OCI-LY1 (cell line): Measurements from ENCODE around the gene DGKQ.
A peak's percentile ranks its signal among the peaks of the same experiment; 100 is the strongest.

Experiments used
- H2AFZ ChIP-seq: fragments of 200-600 bp; sonication (generic), shearing (Covaris generic); 2 replicates; pipeline ENCODE4 v1.6.0; 2014; ENCODE audit warnings: antibody characterized with exemption, mild to moderate bottlenecking, low read length
- H3F3A ChIP-seq: fragments of 200-600 bp; sonication (generic), shearing (Covaris generic); 2 replicates; pipeline ENCODE4 v1.6.0; 2014; ENCODE audit warnings: mild to moderate bottlenecking, antibody characterized with exemption, low read length, moderate library complexity; ENCODE audit not compliant: insufficient read depth
- H3K27ac ChIP-seq: fragments of 200-600 bp; sonication (generic); 2 replicates; pipeline ENCODE4 v1.5.1; 2014; ENCODE audit warnings: low read length, mixed run types, mild to moderate bottlenecking, low read depth; ENCODE audit not compliant: poor library complexity, severe bottlenecking
- H3K27me3 ChIP-seq: fragments of 200-600 bp; sonication (generic); 2 replicates; pipeline ENCODE4 v1.6.0; 2014; ENCODE audit warnings: antibody characterized with exemption, mild to moderate bottlenecking, low read length, moderate library complexity; ENCODE audit not compliant: insufficient read depth
- H3K36me3 ChIP-seq: fragments of 200-600 bp; sonication (generic); 2 replicates; pipeline ENCODE4 v1.6.1; 2014; ENCODE audit warnings: mild to moderate bottlenecking, antibody characterized with exemption, low read length, moderate library complexity, mixed read lengths; ENCODE audit not compliant: insufficient read depth
- H3K4me1 ChIP-seq: fragments of 200-600 bp; sonication (generic); 2 replicates; pipeline ENCODE4 v1.5.1; 2014; ENCODE audit warnings: mild to moderate bottlenecking, low read length, moderate library complexity; ENCODE audit not compliant: insufficient read depth, severe bottlenecking
- H3K4me2 ChIP-seq: fragments of 200-600 bp; sonication (generic), shearing (Covaris generic); 2 replicates; pipeline ENCODE4 v1.6.1; 2014; ENCODE audit warnings: low read length
- H3K4me3 ChIP-seq: fragments of 200-600 bp; sonication (generic); 2 replicates; pipeline ENCODE4 v1.5.1; 2014; ENCODE audit warnings: low read length, low read depth, mild to moderate bottlenecking, mixed read lengths; ENCODE audit not compliant: poor library complexity, severe bottlenecking
- H3K79me2 ChIP-seq: fragments of 200-600 bp; shearing (Covaris generic); 2 replicates; pipeline ENCODE4 v1.6.1; 2016; ENCODE audit warnings: mixed run types, low read length, mixed read lengths; ENCODE audit not compliant: insufficient read depth
- H3K9ac ChIP-seq: fragments of 200-600 bp; sonication (generic), shearing (Covaris generic); 2 replicates; pipeline ENCODE4 v1.6.1; 2014; ENCODE audit warnings: mild to moderate bottlenecking, low read length, mixed read lengths
- H3K9me2 ChIP-seq: fragments of 200-600 bp; sonication (generic), shearing (Covaris generic); 2 replicates; pipeline ENCODE4 v1.6.1; 2014; ENCODE audit warnings: low read depth, mild to moderate bottlenecking, low read length, mixed read lengths
- H3K9me3 ChIP-seq: fragments of 200-600 bp; shearing (Covaris generic); 2 replicates; pipeline ENCODE4 v1.6.1; 2014; ENCODE audit warnings: low read length, mixed read lengths
- H4K20me1 ChIP-seq: fragments of 200-600 bp; sonication (generic), shearing (Covaris generic); 2 replicates; pipeline ENCODE4 v1.6.0; 2016; ENCODE audit warnings: mild to moderate bottlenecking, low read length; ENCODE audit not compliant: insufficient read depth
- EZH2 ChIP-seq: fragments of 200-600 bp; sonication (generic), shearing (Covaris generic); IDR thresholded peaks from 2 replicates; pipeline ENCODE4 v1.8.0; 2017; ENCODE audit warnings: borderline replicate concordance, mixed run types, mild to moderate bottlenecking, antibody characterized with exemption, low read length, moderate library complexity, mixed read lengths
- TF ChIP-seq, protein P1 (sequence below): fragments of 200-600 bp; sonication (generic), shearing (Covaris generic); IDR thresholded peaks from 2 replicates; pipeline ENCODE4 v1.5.1; 2017; ENCODE audit warnings: mild to moderate bottlenecking, antibody characterized with exemption, low read length, moderate library complexity, mixed read lengths

Gene DGKQ

DNA sequence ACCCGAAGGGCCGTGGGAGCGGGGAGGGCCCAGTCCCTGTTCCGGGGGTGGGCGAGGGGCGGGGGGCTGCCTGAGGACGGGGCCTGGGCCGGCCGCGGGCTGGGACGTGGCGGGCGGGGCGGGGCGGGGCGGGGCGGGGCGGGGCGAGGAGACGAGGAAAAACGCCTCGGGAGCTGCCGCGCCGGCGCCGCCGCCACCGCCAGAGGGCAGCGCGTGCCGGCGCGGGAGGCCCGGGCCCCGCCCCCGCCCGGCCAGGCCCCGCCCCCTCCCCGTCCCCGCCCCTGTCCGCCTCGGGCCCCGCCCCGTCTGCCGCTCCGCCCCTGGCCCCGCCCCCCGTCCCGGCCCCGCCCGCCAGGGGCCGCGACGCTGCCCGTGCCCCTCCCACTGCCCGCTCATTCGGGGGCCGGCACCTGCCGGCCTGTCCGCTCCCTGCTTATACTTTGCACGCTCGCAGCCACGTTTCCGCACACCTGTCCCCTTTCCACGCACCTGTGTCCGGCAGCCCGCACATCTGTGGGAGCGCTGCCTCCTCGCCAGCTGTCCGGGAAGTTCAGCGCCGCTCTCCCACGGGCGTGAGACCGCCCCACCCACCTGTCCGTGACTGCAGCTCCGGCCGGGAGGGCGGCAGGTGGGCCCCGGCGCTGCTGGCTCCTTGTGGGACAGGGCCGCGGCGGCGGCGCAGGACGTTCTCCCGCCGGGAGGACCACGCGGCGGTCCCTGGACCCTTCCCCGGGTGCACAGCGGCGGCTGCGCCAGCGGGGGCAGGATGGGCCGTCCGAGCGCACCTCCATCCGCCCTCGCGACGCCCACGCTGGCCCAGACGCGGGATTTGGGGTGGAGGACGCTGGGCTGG, 36.4 kb upstream of the DGKQ start:
- no peaks in the 10 kb centered on the region for H3K9me2 ChIP-seq
- no peaks in the 10 kb centered on the region for H3K36me3 ChIP-seq
- TF ChIP-seq, protein P1, sequence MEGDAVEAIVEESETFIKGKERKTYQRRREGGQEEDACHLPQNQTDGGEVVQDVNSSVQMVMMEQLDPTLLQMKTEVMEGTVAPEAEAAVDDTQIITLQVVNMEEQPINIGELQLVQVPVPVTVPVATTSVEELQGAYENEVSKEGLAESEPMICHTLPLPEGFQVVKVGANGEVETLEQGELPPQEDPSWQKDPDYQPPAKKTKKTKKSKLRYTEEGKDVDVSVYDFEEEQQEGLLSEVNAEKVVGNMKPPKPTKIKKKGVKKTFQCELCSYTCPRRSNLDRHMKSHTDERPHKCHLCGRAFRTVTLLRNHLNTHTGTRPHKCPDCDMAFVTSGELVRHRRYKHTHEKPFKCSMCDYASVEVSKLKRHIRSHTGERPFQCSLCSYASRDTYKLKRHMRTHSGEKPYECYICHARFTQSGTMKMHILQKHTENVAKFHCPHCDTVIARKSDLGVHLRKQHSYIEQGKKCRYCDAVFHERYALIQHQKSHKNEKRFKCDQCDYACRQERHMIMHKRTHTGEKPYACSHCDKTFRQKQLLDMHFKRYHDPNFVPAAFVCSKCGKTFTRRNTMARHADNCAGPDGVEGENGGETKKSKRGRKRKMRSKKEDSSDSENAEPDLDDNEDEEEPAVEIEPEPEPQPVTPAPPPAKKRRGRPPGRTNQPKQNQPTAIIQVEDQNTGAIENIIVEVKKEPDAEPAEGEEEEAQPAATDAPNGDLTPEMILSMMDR: no peak
- no peak for TF ChIP-seq EZH2
- no peaks in the 10 kb centered on the region for H3K79me2 ChIP-seq
- peak overlapping the region; percentile 60 for H3K4me3 ChIP-seq
- no peak overlapping the region for H3K27ac ChIP-seq
- no peaks in the 10 kb centered on the region for H3K27me3 ChIP-seq
- H3F3A ChIP-seq: no peaks in the 10 kb centered on the region
- H2AFZ ChIP-seq: no peak overlapping the region
- peaks cover 12% of the 10 kb centered on the region for H3K4me1 ChIP-seq
- H4K20me1 ChIP-seq: no peaks in the 10 kb centered on the region
- peak overlapping the region; percentile 43; the same call in 1 of the 2 replicates for H3K9ac ChIP-seq
- H3K4me2 ChIP-seq: peak overlapping the region; percentile 76
- no peaks in the 10 kb centered on the region for H3K9me3 ChIP-seq

DNA sequence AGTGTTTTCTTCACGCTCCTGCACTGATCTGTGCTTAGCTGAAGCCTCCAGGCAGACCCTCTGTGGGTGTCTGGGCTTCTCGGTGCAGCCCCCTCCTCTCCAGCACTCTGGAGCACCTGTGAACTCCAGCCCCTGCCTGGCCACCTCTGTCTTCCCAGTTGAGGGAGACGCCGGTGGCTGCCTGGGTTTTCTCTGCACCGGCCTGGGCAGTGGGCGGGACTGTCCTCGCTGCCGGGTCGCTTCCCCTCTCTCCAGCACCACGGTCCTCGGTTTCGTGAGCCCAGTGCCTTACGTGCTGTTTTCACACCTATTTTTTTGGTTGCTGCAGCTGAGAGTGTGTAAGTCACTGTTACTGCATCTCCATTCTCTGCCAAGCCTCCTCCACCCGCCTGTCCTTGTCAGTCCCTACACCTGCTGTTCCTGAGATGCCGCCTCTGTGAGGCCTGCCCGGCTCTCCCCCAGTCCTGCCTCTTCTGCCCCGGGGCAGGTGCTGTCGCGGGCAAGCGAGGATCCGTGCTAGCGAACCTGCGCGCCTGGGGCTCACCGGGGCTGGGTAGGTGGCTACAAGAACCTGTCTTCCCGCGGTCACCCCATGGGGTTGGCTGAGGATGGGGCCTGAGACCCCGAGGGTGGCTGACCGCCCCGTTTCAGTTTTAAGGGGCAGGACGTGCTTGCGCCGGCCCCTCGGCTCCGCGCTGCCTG, 35.6 kb upstream of the DGKQ start:
- no peak for TF ChIP-seq EZH2
- TF ChIP-seq, protein P1: no peak
- peaks cover 12% of the 10 kb centered on the region for H3K4me1 ChIP-seq
- H3K36me3 ChIP-seq: no peaks in the 10 kb centered on the region
- H3K9ac ChIP-seq: peak overlapping the region; percentile 43; the same call in 1 of the 2 replicates
- H3K27me3 ChIP-seq: no peaks in the 10 kb centered on the region
- H3K4me3 ChIP-seq: peak overlapping the region; percentile 60
- H3K9me2 ChIP-seq: no peaks in the 10 kb centered on the region
- H3F3A ChIP-seq: no peaks in the 10 kb centered on the region
- no peak overlapping the region for H2AFZ ChIP-seq
- H3K4me2 ChIP-seq: peak overlapping the region; percentile 72
- H4K20me1 ChIP-seq: no peaks in the 10 kb centered on the region
- no peak overlapping the region for H3K27ac ChIP-seq
- H3K79me2 ChIP-seq: no peaks in the 10 kb centered on the region
- H3K9me3 ChIP-seq: no peaks in the 10 kb centered on the region

DNA sequence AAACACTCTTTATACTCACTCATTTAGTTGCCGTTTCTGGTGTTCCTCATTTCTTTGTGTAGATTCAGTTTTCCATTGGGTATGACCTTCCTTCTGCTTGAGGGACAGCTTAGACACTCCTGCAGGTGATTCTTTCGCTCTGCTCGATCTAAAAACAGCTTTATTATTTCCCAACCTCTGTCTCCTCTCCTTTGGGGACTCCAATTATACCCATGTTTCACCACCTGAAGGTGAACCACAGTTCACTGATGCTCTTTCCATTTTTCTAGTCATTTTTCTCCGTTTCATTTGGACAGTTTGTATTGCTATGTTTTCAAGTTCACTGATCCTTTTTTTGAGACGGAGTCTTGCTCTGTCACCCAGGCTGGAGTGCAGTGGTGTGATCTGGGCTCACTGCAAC, 33.5 kb upstream of the DGKQ start:
- Histone ChIP-seq H3K4me1 (peaks cover 12% of the 10 kb centered on the region), H3K79me2 (no peaks in the 10 kb centered on the region), H3K9me3 (no peaks in the 10 kb centered on the region), H3K36me3 (no peaks in the 10 kb centered on the region), H3K9me2 (no peaks in the 10 kb centered on the region), H3F3A (no peaks in the 10 kb centered on the region), H3K27ac (no peak overlapping the region), H3K27me3 (no peaks in the 10 kb centered on the region), H3K4me3 (no peak overlapping the region), H2AFZ (no peak overlapping the region), H4K20me1 (no peaks in the 10 kb centered on the region), H3K9ac (no peak overlapping the region), H3K4me2 (no peak overlapping the region)
- TF ChIP-seq, protein P1: no peak
- no peak for TF ChIP-seq EZH2
